ENCODE measurements around the gene NAA16. TPM values are rescaled to one million over a fixed set of nuclear protein-coding genes. Genes with fewer than 3 reads are reported as not detected.
A peak's percentile ranks its signal among the peaks of the same experiment; 100 is the strongest.

Gene NAA16
- total RNA-seq, 2 donors from 2014 or later: 16.5 to 27.3 TPM

DNA sequence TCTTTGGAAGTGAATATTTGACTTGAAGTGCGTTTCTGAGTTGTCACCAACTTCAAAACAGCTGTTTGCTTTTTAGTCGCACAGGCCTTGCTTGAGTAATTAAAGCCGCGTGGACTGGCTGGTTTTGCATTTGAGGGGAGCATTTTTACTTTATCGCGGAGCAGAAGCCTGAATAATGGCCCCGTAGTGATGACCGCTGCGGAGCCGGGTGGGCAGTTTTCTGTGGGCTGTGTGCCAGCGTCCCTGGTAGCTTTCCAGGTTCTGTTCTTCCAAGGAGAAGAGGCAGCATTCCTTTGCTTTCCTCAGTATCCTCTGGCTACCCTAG lies 1.1 kb downstream of the NAA16 start:
- Mint-ChIP-seq H3K27me3 (ENCODE audit: low read depth) (no peaks in the 10 kb centered on the region), H3K9me3 (no peaks in the 10 kb centered on the region), H3K36me3 (ENCODE audit: insufficient read depth in 2 of 2) (peaks cover 4 to 10% of the 10 kb centered on the region in 2 donors), H3K4me3 (peak overlapping the region; percentile 93 to 97), H3K27ac (peak overlapping the region; percentile 97), H3K4me1 (ENCODE audit: low read depth) (peaks cover 45% of the 10 kb centered on the region)
- ATAC-seq (replicated peaks in 1 of 2) (no peak), DNase-seq (peak; percentile 12 to 18)

DNA sequence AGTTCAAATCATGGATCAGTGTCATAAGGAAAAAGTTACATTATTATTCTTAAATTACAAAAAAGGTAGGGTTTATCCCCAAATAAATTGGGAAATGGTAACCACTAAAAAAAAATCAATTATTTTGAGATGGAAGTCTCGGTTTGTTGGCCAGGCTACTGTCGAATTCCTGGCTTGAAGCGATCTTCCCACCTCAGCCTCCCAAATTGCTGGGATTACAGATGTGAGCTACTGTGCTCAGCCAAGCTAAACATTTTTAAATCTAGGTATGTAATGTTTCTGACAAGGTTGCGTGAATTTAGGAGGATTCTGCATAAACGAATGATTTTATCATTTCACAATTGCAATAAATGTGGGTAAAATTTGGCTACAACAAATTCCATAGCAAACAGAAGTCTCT lies 2.0 kb downstream of the NAA16 start:
- Mint-ChIP-seq H3K9me3 (no peaks in the 10 kb centered on the region), H3K4me3 (peak overlapping the region; percentile 62 to 93), H3K4me1 (ENCODE audit: low read depth) (peaks cover 55% of the 10 kb centered on the region), H3K27ac (peak overlapping the region; percentile 15), H3K27me3 (ENCODE audit: low read depth) (no peaks in the 10 kb centered on the region), H3K36me3 (ENCODE audit: insufficient read depth in 2 of 2) (peaks cover 4 to 13% of the 10 kb centered on the region in 2 donors)
- DNase-seq (no peak), ATAC-seq (replicated peaks in 1 of 2) (no peak)

DNA sequence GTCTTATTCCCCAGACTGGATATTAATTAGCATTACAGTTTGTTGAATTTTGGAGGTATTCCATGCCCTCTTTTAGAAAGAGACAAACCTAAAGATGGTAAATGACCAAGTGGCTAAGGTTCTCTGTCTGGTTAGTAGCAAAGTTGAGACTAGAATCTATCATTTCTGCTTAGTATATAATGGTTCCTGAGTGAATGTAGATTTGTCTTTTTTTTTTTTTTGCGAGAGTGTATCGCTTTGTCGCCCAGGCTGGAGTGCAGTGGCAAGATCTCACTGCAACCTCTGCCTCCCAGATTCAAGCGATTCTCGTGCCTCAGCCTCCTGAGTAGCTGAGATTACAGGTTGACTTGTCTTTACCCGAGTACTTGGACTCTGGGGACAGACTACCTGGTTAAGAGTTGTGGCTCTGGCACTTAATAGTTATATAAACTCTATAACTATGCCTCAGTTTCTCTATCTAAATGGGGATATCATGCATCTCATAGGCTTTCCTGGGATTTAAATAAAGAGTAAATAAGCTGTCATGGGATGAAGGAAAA lies 2.7 kb downstream of the NAA16 start:
- Mint-ChIP-seq H3K27ac (peak overlapping the region; percentile 24), H3K27me3 (ENCODE audit: low read depth) (no peaks in the 10 kb centered on the region), H3K4me1 (ENCODE audit: low read depth) (peaks cover 57% of the 10 kb centered on the region), H3K36me3 (ENCODE audit: insufficient read depth in 2 of 2) (peaks cover 4 to 13% of the 10 kb centered on the region in 2 donors), H3K9me3 (no peaks in the 10 kb centered on the region), H3K4me3 (peak overlapping the region; percentile 62 to 93)
- ATAC-seq (replicated peaks in 1 of 2) (no peak), DNase-seq (peak in 1 of 2 donors; percentile 5)

DNA sequence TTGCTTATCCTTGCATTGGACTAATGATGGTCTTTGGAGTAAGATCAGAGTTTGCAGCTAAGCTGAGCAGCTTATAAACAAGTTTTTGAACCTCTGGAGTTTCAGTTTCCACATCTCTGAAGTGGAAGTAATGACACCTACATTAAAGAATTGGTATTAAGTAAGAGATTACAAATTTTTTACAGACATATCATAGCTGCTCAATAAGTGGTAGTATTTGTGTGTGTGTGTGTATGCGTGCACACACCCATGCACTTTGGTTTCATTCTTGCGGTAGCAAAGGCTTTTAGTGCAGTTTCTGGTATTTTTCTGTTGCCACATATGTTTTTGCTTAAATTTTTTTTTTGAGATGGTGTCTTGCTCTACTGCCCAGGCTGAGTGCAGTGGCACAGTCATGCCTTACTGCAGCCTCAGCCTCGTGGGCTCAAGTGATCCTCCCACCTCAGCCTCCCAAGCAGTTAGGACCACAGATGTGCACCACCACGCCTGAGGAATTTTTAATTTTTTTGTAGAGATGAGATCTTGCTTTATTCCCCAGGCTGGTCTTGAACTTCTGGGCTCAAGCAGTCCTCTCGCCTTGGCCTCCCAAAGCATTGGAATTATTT lies 4.5 kb downstream of the NAA16 start:
- Mint-ChIP-seq H3K27ac (no peak overlapping the region), H3K4me3 (peak overlapping the region; percentile 62 to 93), H3K36me3 (ENCODE audit: insufficient read depth in 2 of 2) (peaks cover 4 to 14% of the 10 kb centered on the region in 2 donors), H3K27me3 (ENCODE audit: low read depth) (no peaks in the 10 kb centered on the region), H3K9me3 (no peaks in the 10 kb centered on the region), H3K4me1 (ENCODE audit: low read depth) (peaks cover 51% of the 10 kb centered on the region)
- DNase-seq (no peak), ATAC-seq (replicated peaks in 1 of 2) (no peak)

DNA sequence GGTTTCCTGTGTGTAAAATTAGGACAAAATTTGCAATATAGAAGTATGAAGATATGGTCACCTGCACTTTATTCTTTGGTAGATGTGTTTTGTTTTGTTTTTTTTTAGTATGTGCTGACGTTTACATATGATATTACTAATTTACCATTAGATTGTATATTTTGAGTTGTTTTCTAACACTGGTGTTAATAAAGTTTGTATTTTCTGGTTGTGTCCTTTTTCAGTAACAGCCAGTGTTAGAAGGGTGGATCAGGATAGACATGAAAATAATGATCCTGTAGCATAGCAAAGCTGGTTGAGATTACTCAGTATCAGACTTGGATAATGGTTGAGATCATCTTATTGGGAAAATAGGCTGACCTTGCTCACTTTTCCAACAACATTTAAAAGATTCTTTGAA lies 6.2 kb downstream of the NAA16 start:
- DNase-seq: no peak
- Mint-ChIP-seq H3K27ac (peak overlapping the region; percentile 24), H3K36me3 (ENCODE audit: insufficient read depth in 2 of 2) (peaks cover 2 to 14% of the 10 kb centered on the region in 2 donors), H3K27me3 (ENCODE audit: low read depth) (no peaks in the 10 kb centered on the region), H3K9me3 (no peaks in the 10 kb centered on the region), H3K4me3 (no peak overlapping the region), H3K4me1 (ENCODE audit: low read depth) (peaks cover 47% of the 10 kb centered on the region)
- ATAC-seq (replicated peaks in 1 of 2): no peak

DNA sequence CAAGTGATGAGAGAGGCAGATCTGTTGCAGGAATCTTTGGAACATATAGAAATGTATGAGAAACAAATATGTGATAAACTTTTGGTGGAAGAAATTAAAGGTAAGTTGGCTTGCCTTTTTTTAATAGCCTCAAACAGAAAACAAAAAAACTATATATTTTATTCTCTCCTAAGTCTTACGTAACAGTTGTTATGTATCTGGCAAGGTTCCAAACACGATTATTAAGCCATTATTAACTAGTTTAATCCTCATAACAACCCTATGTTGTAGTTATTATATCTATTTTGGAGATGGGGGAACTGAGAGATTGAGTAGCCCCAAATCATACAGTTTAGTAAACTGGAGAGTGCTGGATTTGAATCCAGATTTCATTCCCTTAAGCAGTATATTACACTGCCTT lies 14.7 kb downstream of the NAA16 start:
- H3K27me3 Mint-ChIP-seq (ENCODE audit: low read depth): no peaks in the 10 kb centered on the region
- H3K4me1 Mint-ChIP-seq (ENCODE audit: low read depth): peaks cover 23% of the 10 kb centered on the region
- H3K27ac Mint-ChIP-seq: peak overlapping the region; percentile 92
- peaks cover 8 to 31% of the 10 kb centered on the region in 2 donors for H3K36me3 Mint-ChIP-seq (ENCODE audit: insufficient read depth in 2 of 2)
- DNase-seq (no peak), ATAC-seq (replicated peaks in 1 of 2) (no peak)
- H3K4me3 Mint-ChIP-seq: no peak overlapping the region
- no peaks in the 10 kb centered on the region for H3K9me3 Mint-ChIP-seq

DNA sequence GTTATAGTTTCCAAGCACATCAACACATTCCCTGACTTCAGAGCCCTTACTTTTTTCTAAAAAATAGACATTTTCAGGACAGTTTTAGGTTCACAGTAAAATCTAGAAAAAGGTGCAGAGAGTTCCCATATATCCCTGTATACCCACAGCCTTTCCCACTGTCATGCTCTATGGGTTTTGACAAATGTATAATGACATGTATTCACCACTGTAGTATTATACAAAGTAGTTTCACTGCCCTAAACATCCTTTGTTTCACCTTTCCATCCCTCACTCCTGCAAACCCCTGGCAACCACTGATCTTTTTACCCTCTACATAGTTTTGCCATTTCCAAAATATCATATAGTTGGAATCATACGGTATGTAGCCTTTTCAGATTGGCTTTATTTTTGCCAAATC lies 15.6 kb downstream of the NAA16 start:
- no peak overlapping the region for H3K4me3 Mint-ChIP-seq
- no peaks in the 10 kb centered on the region for H3K9me3 Mint-ChIP-seq
- peaks cover 23% of the 10 kb centered on the region for H3K4me1 Mint-ChIP-seq (ENCODE audit: low read depth)
- H3K27me3 Mint-ChIP-seq (ENCODE audit: low read depth): no peaks in the 10 kb centered on the region
- H3K27ac Mint-ChIP-seq: peak overlapping the region; percentile 56
- H3K36me3 Mint-ChIP-seq (ENCODE audit: insufficient read depth in 2 of 2): peaks cover 8 to 29% of the 10 kb centered on the region in 2 donors
- ATAC-seq (replicated peaks in 1 of 2): no peak
- DNase-seq: no peak

DNA sequence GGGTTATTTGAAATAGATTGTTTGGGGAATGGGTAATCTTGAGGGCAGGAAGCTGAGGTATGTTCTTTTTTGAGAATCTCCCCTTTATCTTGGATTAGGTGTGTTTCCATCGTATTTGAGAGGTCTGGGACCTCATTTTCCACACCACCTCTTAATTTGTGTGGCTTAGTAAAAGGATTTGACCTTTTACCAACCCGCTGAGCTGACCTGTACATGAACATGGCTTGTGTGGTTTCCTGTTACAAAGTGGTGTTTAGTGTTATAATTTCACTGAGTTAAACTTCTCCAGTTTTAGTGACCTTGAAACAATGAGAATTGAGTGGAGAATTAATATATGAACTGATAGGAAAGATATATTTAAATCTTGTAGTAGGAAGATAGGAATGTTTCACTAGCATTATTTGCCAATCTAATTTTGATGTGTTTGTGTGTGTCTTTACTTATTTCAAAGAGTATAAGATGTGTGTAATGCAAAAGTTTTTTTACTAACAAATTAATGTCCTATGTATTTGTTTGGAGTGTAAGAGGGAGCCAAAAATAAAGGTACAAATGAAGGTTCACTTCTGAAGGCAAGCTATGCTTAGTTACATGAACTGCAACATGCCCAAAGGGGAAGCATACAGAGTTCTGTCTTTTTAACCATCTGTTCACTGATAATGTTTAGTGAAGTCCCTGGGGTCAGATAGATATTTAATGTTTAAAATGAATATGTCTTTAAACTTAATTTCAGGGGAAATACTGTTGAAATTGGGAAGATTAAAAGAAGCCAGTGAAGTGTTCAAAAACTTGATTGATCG lies 17.1 kb downstream of the NAA16 start:
- Mint-ChIP-seq H3K4me1 (ENCODE audit: low read depth) (peaks cover 23% of the 10 kb centered on the region), H3K9me3 (no peaks in the 10 kb centered on the region), H3K27ac (peak overlapping the region; percentile 91), H3K4me3 (peak overlapping the region in 1 of 2 donors; percentile 61), H3K27me3 (ENCODE audit: low read depth) (no peaks in the 10 kb centered on the region), H3K36me3 (ENCODE audit: insufficient read depth in 2 of 2) (peaks cover 7 to 27% of the 10 kb centered on the region in 2 donors)
- no peak for DNase-seq
- no peak for ATAC-seq (replicated peaks in 1 of 2)

DNA sequence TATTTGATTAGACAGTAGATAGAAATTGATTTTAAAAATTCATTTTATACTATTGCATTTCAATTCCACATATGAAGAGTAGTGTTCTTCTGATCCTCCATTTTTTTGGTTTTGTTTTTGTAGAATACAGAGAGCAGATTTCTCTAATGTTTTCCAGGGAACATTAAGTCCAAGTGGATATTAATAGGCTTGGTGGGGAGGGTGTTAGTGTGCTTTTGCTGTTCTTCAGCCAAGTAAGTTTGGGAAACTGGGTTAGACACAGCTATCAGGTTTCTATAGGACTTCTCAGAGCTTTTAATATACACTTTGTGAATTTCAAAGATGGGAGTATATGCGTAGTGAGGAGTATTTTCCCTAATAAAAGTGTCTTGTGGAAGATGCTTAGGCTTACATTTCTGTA lies 21.8 kb downstream of the NAA16 start:
- peaks cover 19% of the 10 kb centered on the region for H3K4me1 Mint-ChIP-seq (ENCODE audit: low read depth)
- H3K36me3 Mint-ChIP-seq (ENCODE audit: insufficient read depth in 2 of 2): peaks cover 0 to 26% of the 10 kb centered on the region in 2 donors
- H3K27ac Mint-ChIP-seq: no peak overlapping the region
- DNase-seq: no peak
- ATAC-seq (replicated peaks in 1 of 2): no peak
- no peaks in the 10 kb centered on the region for H3K27me3 Mint-ChIP-seq (ENCODE audit: low read depth)
- no peaks in the 10 kb centered on the region for H3K9me3 Mint-ChIP-seq
- H3K4me3 Mint-ChIP-seq: no peak overlapping the region

DNA sequence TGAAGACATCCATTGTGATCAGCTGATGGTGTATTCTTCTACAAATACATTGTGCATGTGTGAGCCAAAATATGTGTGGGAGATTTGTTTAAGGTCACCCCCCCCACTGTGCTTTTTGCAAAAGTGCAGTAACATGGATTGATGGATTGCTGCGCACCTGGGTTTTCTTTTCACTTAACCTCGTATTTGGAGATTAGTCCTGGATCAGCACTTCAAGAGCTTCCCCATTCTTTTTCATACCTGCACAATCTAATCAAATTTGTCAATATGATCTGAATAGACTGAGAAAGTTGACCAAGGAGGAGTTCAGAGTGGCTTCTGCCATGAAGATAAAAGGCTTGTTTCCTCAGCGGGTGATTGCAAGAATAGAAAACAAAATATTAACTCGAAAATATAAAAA lies 23.7 kb downstream of the NAA16 start:
- Mint-ChIP-seq H3K27ac (no peak overlapping the region), H3K9me3 (no peaks in the 10 kb centered on the region), H3K36me3 (ENCODE audit: insufficient read depth in 2 of 2) (peaks cover 0 to 23% of the 10 kb centered on the region in 2 donors), H3K27me3 (ENCODE audit: low read depth) (no peaks in the 10 kb centered on the region), H3K4me1 (ENCODE audit: low read depth) (peaks cover 8% of the 10 kb centered on the region), H3K4me3 (no peak overlapping the region)
- DNase-seq (no peak), ATAC-seq (replicated peaks in 1 of 2) (no peak)

DNA sequence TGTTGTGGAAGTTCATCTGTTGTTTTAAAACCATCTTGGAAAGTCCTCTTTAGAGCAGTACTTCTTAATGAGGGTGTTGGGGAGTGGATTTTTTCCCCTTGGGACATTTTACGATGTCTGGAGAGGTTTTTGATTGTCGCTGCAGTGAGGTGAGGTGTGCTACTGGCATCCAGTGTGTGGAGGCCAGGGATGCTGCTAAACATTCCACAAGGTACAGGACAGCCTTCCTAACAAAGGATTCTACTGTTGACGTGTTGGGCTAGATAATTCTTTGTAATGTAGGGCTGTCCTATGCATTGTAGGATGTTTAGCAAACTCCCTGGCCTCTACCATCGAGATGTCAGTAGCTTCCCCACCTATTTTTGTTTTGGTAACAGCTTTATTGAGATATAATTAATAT lies 33.3 kb downstream of the NAA16 start:
- Mint-ChIP-seq H3K27ac (peak overlapping the region; percentile 57), H3K4me1 (ENCODE audit: low read depth) (peaks cover 44% of the 10 kb centered on the region)
- no peak for ATAC-seq (replicated peaks in 1 of 2)

DNA sequence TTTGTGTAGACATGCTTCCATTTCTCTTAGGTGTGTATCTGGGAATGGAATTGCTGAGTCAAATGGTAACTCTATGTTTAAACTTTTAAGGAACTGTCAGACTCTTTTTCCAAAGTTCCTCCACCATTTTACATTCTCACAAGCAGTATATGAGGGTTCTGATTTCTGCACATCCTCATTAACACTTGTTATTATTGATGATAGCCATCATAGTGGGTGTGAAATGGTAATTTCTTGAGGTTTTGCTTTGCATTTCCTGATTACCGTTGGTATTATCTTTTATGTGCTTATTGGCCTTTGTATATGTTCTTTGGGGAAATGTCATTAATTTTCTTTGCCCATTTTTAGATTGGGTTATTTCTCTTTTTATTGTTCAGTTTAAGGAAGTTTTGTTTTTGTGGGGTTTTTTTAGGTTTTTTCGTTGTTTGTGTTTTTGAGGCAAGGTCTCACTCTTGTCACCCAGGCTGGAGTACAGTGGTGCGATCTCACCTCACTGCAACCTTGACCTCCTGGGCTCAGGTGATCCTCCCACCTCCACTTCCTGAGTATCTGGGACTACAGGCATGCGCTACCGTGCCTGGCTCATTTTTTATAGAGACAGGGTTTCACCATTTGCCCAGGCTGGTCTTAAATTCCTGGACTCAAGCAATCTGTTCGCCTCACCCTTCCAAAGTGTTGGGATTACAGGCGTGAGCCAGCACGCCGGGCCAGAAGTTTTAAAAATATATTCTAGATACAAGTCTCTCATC lies 34.3 kb downstream of the NAA16 start:
- Mint-ChIP-seq H3K27me3 (ENCODE audit: low read depth) (no peaks in the 10 kb centered on the region), H3K36me3 (ENCODE audit: insufficient read depth in 2 of 2) (peaks cover 3 to 44% of the 10 kb centered on the region in 2 donors), H3K9me3 (peaks cover 0 to 2% of the 10 kb centered on the region in 2 donors), H3K27ac (peak overlapping the region; percentile 70), H3K4me3 (peak overlapping the region in 1 of 2 donors; percentile 26), H3K4me1 (ENCODE audit: low read depth) (peaks cover 41% of the 10 kb centered on the region)
- DNase-seq (no peak), ATAC-seq (replicated peaks in 1 of 2) (no peak)

More for the DNA sequence above, 33.3 kb downstream of the NAA16 start:
- no peaks in the 10 kb centered on the region for H3K27me3 Mint-ChIP-seq (ENCODE audit: low read depth)
- DNase-seq: no peak
- H3K4me3 Mint-ChIP-seq: no peak overlapping the region
- H3K9me3 Mint-ChIP-seq: peaks cover 0 to 4% of the 10 kb centered on the region in 2 donors
- peaks cover 5 to 48% of the 10 kb centered on the region in 2 donors for H3K36me3 Mint-ChIP-seq (ENCODE audit: insufficient read depth in 2 of 2)
